WTC11 (cell line): Measurements from ENCODE around the gene P3H2.

Experiments
- CBFB ChIP-seq: sonication (generic); formaldehyde crosslinking; IDR thresholded peaks from 2 replicates; pipeline ENCODE4 v1.8.1; 2022; ENCODE audit warnings: mild to moderate bottlenecking, low read depth, missing genetic modification reagents
- CREB1 ChIP-seq: sonication (generic); formaldehyde crosslinking; IDR thresholded peaks from 2 replicates; pipeline ENCODE4 v1.8.0; 2023; ENCODE audit warnings: mild to moderate bottlenecking, missing genetic modification reagents
- FOXK1 ChIP-seq: sonication (generic); formaldehyde crosslinking; IDR thresholded peaks from 2 replicates; pipeline ENCODE4 v1.8.0; 2022; ENCODE audit warnings: mild to moderate bottlenecking, moderate library complexity, missing genetic modification reagents
- JUN ChIP-seq: sonication (generic); formaldehyde crosslinking; IDR thresholded peaks from 2 replicates; pipeline ENCODE4 v1.8.0; 2023; ENCODE audit warnings: mild to moderate bottlenecking, missing genetic modification reagents
- MLX ChIP-seq: sonication (generic); formaldehyde crosslinking; IDR thresholded peaks from 2 replicates; pipeline ENCODE4 v1.8.1; 2023; ENCODE audit warnings: mild to moderate bottlenecking, missing genetic modification reagents, moderate library complexity
- RELA ChIP-seq: sonication (generic); formaldehyde crosslinking; IDR thresholded peaks from 2 replicates; pipeline ENCODE4 v1.8.1; 2022; ENCODE audit warnings: missing genetic modification reagents, mild to moderate bottlenecking, borderline replicate concordance
- SMAD3 ChIP-seq: sonication (generic); formaldehyde crosslinking; IDR thresholded peaks from 2 replicates; pipeline ENCODE4 v1.8.0; 2022; ENCODE audit warnings: missing genetic modification reagents, mild to moderate bottlenecking, borderline replicate concordance
- SP1 ChIP-seq: sonication (generic); formaldehyde crosslinking; conservative IDR thresholded peaks from 2 replicates; pipeline ENCODE4 v1.8.1; 2022; ENCODE audit warnings: missing genetic modification reagents
- ZBTB43 ChIP-seq: sonication (generic); formaldehyde crosslinking; IDR thresholded peaks from 2 replicates; pipeline ENCODE4 v1.8.1; 2023; ENCODE audit warnings: mild to moderate bottlenecking, missing genetic modification reagents
- TF ChIP-seq, protein P1 (sequence below): sonication (generic); formaldehyde crosslinking; IDR thresholded peaks from 2 replicates; pipeline ENCODE4 v1.8.0; 2022; ENCODE audit warnings: mild to moderate bottlenecking, missing genetic modification reagents
- TF ChIP-seq, protein P2 (sequence below): fragments of 200-600 bp; IDR thresholded peaks from 2 replicates; pipeline ENCODE4 v1.8.0; 2022; ENCODE audit warnings: antibody characterized with exemption
- TF ChIP-seq, protein P3 (sequence below): sonication (generic); formaldehyde crosslinking; IDR thresholded peaks from 2 replicates; pipeline ENCODE4 v1.8.0; 2022; ENCODE audit warnings: mild to moderate bottlenecking, missing genetic modification reagents

DNA sequence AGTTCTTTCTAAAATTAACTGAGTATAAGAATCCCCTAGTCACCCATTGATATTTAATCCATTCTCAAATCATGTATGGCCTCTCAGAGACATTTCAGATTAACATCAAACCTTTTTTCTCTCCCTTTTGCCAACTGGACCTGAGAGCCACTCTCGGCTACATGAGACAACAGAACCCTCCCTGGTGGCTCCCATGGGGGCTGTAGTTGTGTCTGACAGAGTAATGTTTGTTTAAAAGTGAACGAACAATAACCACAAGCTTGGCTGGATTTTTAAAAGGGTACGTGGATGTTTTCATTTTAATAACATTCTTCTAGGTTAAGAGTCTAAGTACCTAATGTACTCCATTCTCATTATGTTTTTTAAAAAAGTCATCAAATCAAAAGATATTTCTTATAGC lies 37.1 kb downstream of the P3H2 start:
- TF ChIP-seq CBFB (CRISPR knock-in tag) (no peak), FOXK1 (no peak), RELA (CRISPR knock-in tag) (no peak), SMAD3 (CRISPR knock-in tag) (no peak), CREB1 (CRISPR knock-in tag) (no peak), JUN (CRISPR knock-in tag) (no peak), ZBTB43 (CRISPR knock-in tag) (no peak), MLX (no peak), SP1 (no peak)
- TF ChIP-seq, protein P1, sequence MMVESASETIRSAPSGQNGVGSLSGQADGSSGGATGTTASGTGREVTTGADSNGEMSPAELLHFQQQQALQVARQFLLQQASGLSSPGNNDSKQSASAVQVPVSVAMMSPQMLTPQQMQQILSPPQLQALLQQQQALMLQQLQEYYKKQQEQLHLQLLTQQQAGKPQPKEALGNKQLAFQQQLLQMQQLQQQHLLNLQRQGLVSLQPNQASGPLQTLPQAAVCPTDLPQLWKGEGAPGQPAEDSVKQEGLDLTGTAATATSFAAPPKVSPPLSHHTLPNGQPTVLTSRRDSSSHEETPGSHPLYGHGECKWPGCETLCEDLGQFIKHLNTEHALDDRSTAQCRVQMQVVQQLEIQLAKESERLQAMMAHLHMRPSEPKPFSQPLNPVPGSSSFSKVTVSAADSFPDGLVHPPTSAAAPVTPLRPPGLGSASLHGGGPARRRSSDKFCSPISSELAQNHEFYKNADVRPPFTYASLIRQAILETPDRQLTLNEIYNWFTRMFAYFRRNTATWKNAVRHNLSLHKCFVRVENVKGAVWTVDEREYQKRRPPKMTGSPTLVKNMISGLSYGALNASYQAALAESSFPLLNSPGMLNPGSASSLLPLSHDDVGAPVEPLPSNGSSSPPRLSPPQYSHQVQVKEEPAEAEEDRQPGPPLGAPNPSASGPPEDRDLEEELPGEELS = no peak
- TF ChIP-seq, protein P2, sequence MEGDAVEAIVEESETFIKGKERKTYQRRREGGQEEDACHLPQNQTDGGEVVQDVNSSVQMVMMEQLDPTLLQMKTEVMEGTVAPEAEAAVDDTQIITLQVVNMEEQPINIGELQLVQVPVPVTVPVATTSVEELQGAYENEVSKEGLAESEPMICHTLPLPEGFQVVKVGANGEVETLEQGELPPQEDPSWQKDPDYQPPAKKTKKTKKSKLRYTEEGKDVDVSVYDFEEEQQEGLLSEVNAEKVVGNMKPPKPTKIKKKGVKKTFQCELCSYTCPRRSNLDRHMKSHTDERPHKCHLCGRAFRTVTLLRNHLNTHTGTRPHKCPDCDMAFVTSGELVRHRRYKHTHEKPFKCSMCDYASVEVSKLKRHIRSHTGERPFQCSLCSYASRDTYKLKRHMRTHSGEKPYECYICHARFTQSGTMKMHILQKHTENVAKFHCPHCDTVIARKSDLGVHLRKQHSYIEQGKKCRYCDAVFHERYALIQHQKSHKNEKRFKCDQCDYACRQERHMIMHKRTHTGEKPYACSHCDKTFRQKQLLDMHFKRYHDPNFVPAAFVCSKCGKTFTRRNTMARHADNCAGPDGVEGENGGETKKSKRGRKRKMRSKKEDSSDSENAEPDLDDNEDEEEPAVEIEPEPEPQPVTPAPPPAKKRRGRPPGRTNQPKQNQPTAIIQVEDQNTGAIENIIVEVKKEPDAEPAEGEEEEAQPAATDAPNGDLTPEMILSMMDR = no peak
- TF ChIP-seq, protein P3, sequence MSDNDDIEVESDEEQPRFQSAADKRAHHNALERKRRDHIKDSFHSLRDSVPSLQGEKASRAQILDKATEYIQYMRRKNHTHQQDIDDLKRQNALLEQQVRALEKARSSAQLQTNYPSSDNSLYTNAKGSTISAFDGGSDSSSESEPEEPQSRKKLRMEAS (CRISPR knock-in tag) = no peak
